ENCODE data around the gene LINGO1.

- TF ChIP-seq GATA2 (IDR thresholded peaks at IDR 0.05; ENCODE audit: low read depth, low read length) (no peak), GATA3 (IDR thresholded peaks at IDR 0.05; ENCODE audit: low read depth, low read length) (no peak)
Measured at GRCh38 chr15:77626002-77626401, 6.7 kb downstream of the LINGO1 start.

Data from SH-SY5Y (cell line).